NCI-H510A treated with DMSO at 0.1 percent for 48 hours (cell line): ENCODE results near the gene RENBP.

Experiments used
- DNase-seq: peaks from one replicate; lab custom pipeline; 2025; lab: John Stamatoyannopoulos, UW

Gene RENBP

GRCh38 chrX:153919281-153919680, 25.2 kb downstream of the RENBP start:
- DNase-seq = no peak

- DNase-seq = no peak
Measured at GRCh38 chrX:153917869-153918268, 26.6 kb downstream of the RENBP start.

GRCh38 chrX:153913701-153914100, 30.7 kb downstream of the RENBP start:
- no peak for DNase-seq

GRCh38 chrX:153913211-153913610, 31.2 kb downstream of the RENBP start:
- DNase-seq = no peak

GRCh38 chrX:153911798-153912197, 32.6 kb downstream of the RENBP start:
- no peak for DNase-seq

GRCh38 chrX:153910446-153910845, 34.0 kb downstream of the RENBP start:
- no peak for DNase-seq

- DNase-seq = no peak
Measured at GRCh38 chrX:153909980-153910360, 34.5 kb downstream of the RENBP start.

- no peak for DNase-seq
Measured at GRCh38 chrX:153909024-153909979, 35.1 kb downstream of the RENBP start.

GRCh38 chrX:153908219-153908860, 36.1 kb downstream of the RENBP start:
- no peak for DNase-seq

- DNase-seq = no peak
Measured at GRCh38 chrX:153907456-153907855, 37.0 kb downstream of the RENBP start.

- no peak for DNase-seq
Measured at GRCh38 chrX:153906126-153906917, 38.1 kb downstream of the RENBP start.

GRCh38 chrX:153905481-153906095, 38.9 kb downstream of the RENBP start:
- DNase-seq = no peak

GRCh38 chrX:153903991-153904957, 40.2 kb downstream of the RENBP start, which contains the start of gene AVPR2:
Gene AVPR2, plus strand, starts transcription at chrX:153904673. Its CDS starts 473 bp downstream, at chrX:153905146.
- no peak for DNase-seq

GRCh38 chrX:153903238-153903980, 41.0 kb downstream of the RENBP start:
- no peak for DNase-seq

GRCh38 chrX:153902385-153902784, 42.1 kb downstream of the RENBP start:
- DNase-seq = no peak

- no peak for DNase-seq
Measured at GRCh38 chrX:153901753-153902140, 42.7 kb downstream of the RENBP start.

- no peak for DNase-seq
Measured at GRCh38 chrX:153900831-153901752, 43.4 kb downstream of the RENBP start.

GRCh38 chrX:153897899-153898298, 46.5 kb downstream of the RENBP start:
- no peak for DNase-seq

GRCh38 chrX:153889123-153889522, 55.3 kb downstream of the RENBP start:
- no peak for DNase-seq
